KMS-11 (cell line): ENCODE data around the gene GRM8.

Experiments used
- H2AFZ ChIP-seq: fragments of 200-600 bp; sonication (generic); 2 replicates; pipeline ENCODE4 v1.6.1; 2016; ENCODE audit warnings: antibody characterized with exemption, mixed run types, low read depth
- H3K27ac ChIP-seq: fragments of 200-600 bp; sonication (generic); 2 replicates; pipeline ENCODE4 v1.6.1; 2016; ENCODE audit warnings: mild to moderate bottlenecking, mixed run types
- H3K27me3 ChIP-seq: fragments of 200-600 bp; sonication (generic); 2 replicates; pipeline ENCODE4 v1.6.1; 2017; ENCODE audit warnings: mild to moderate bottlenecking, low read depth, mixed run types, moderate library complexity; ENCODE audit not compliant: insufficient read depth
- H3K36me3 ChIP-seq: fragments of 200-600 bp; sonication (generic); 2 replicates; pipeline ENCODE4 v1.6.1; 2017; ENCODE audit warnings: mild to moderate bottlenecking, mixed run types; ENCODE audit not compliant: insufficient read depth
- H3K4me1 ChIP-seq: fragments of 200-600 bp; sonication (generic); 2 replicates; pipeline ENCODE4 v1.6.1; 2016; ENCODE audit warnings: mild to moderate bottlenecking, low read depth, mixed run types; ENCODE audit not compliant: poor library complexity, severe bottlenecking
- H3K4me2 ChIP-seq: fragments of 200-600 bp; sonication (generic); 2 replicates; pipeline ENCODE4 v1.7.0; 2016; ENCODE audit warnings: mild to moderate bottlenecking, mixed run types
- H3K4me3 ChIP-seq: fragments of 200-600 bp; sonication (generic); IDR thresholded peaks from 2 replicates; pipeline ENCODE4 v1.6.1; 2017; ENCODE audit warnings: low read depth, low read length, mixed read lengths; ENCODE audit not compliant: insufficient read depth
- H3K79me2 ChIP-seq: fragments of 200-600 bp; sonication (generic); 2 replicates; pipeline ENCODE4 v1.6.1; 2016; ENCODE audit warnings: low read depth, mixed run types; ENCODE audit not compliant: insufficient read depth
- H3K9ac ChIP-seq: fragments of 200-600 bp; sonication (generic); 2 replicates; pipeline ENCODE4 v1.6.1; 2016; ENCODE audit warnings: mild to moderate bottlenecking, mixed run types
- H4K20me1 ChIP-seq: fragments of 200-600 bp; sonication (generic); 2 replicates; pipeline ENCODE4 v1.6.1; 2016; ENCODE audit warnings: mild to moderate bottlenecking, mixed run types; ENCODE audit not compliant: insufficient read depth
- CTCF ChIP-seq: fragments of 200-600 bp; sonication (generic); conservative IDR thresholded peaks from 2 replicates; pipeline ENCODE4 v1.6.1; 2017; ENCODE audit warnings: low read depth, mild to moderate bottlenecking, antibody characterized with exemption, low read length, moderate library complexity, mixed read lengths

Gene GRM8

GRCh38 chr7:126778101-126778500, 474.6 kb downstream of the GRM8 start:
- H3K4me2 ChIP-seq: no peak overlapping the region

GRCh38 chr7:126776498-126776897, 476.2 kb downstream of the GRM8 start:
- no peaks in the 10 kb centered on the region for H3K36me3 ChIP-seq
- H3K4me2 ChIP-seq: no peak overlapping the region
- H3K27me3 ChIP-seq: no peaks in the 10 kb centered on the region
- H3K27ac ChIP-seq: no peak overlapping the region
- no peak overlapping the region for H2AFZ ChIP-seq
- H3K4me3 ChIP-seq: no peak overlapping the region
- no peaks in the 10 kb centered on the region for H4K20me1 ChIP-seq
- no peak overlapping the region for H3K9ac ChIP-seq
- no peaks in the 10 kb centered on the region for H3K79me2 ChIP-seq
- no peak for TF ChIP-seq CTCF
- H3K4me1 ChIP-seq: peaks cover 6% of the 10 kb centered on the region

More at GRCh38 chr7:126778101-126778500, 474.6 kb downstream of the GRM8 start:
- H3K4me3 ChIP-seq: no peak overlapping the region
- H3K9ac ChIP-seq: no peak overlapping the region
- no peaks in the 10 kb centered on the region for H3K27me3 ChIP-seq
- no peak overlapping the region for H2AFZ ChIP-seq
- H3K36me3 ChIP-seq: no peaks in the 10 kb centered on the region
- no peak for TF ChIP-seq CTCF
- no peaks in the 10 kb centered on the region for H3K79me2 ChIP-seq
- peaks cover 6% of the 10 kb centered on the region for H3K4me1 ChIP-seq
- no peaks in the 10 kb centered on the region for H4K20me1 ChIP-seq
- H3K27ac ChIP-seq: no peak overlapping the region

GRCh38 chr7:126774077-126774476, 478.7 kb downstream of the GRM8 start:
- no peaks in the 10 kb centered on the region for H4K20me1 ChIP-seq
- no peak overlapping the region for H3K4me3 ChIP-seq
- H3K27me3 ChIP-seq: no peaks in the 10 kb centered on the region
- TF ChIP-seq CTCF: no peak
- peaks cover 6% of the 10 kb centered on the region for H3K4me1 ChIP-seq
- no peak overlapping the region for H3K27ac ChIP-seq
- H3K9ac ChIP-seq: no peak overlapping the region
- no peaks in the 10 kb centered on the region for H3K79me2 ChIP-seq
- no peak overlapping the region for H2AFZ ChIP-seq
- H3K4me2 ChIP-seq: no peak overlapping the region
- H3K36me3 ChIP-seq: no peaks in the 10 kb centered on the region

- H3K27me3 ChIP-seq: no peaks in the 10 kb centered on the region
- no peaks in the 10 kb centered on the region for H3K4me1 ChIP-seq
- no peaks in the 10 kb centered on the region for H4K20me1 ChIP-seq
- H2AFZ ChIP-seq: no peak overlapping the region
- H3K9ac ChIP-seq: no peak overlapping the region
- H3K4me2 ChIP-seq: no peak overlapping the region
- H3K36me3 ChIP-seq: no peaks in the 10 kb centered on the region
- no peak overlapping the region for H3K27ac ChIP-seq
- TF ChIP-seq CTCF: no peak
- no peaks in the 10 kb centered on the region for H3K79me2 ChIP-seq
- H3K4me3 ChIP-seq: no peak overlapping the region
Observed at GRCh38 chr7:126768836-126769235, 483.9 kb downstream of the GRM8 start.
